OCI-LY3 (cell line): ENCODE results near the gene CDC40.

Source experiments
- H2AFZ ChIP-seq: fragments of 200-600, 300-600 bp; shearing (Covaris generic); 2 replicates; pipeline ENCODE4 v1.6.0; 2014; ENCODE audit warnings: antibody characterized with exemption, low read depth, low read length
- H3K27ac ChIP-seq: fragments of 200-600, 300-600 bp; sonication (generic); 2 replicates; pipeline ENCODE4 v1.5.1; 2014; ENCODE audit warnings: mild to moderate bottlenecking, low read length, moderate library complexity, mixed read lengths
- H3K27me3 ChIP-seq: fragments of 200-600, 300-600 bp; sonication (generic); 2 replicates; pipeline ENCODE4 v1.6.1; 2014; ENCODE audit warnings: low read depth, low read length, mixed read lengths
- H3K36me3 ChIP-seq: fragments of 200-600, 300-600 bp; sonication (generic); replicated peaks from 2 replicates; pipeline ENCODE3; 2014; ENCODE audit warnings: low read depth, low read length, mixed read lengths
- H3K4me1 ChIP-seq: fragments of 300-600, 200-600 bp; sonication (generic); 2 replicates; pipeline ENCODE4 v1.6.1; 2014; ENCODE audit warnings: low read length, mixed read lengths
- H3K4me2 ChIP-seq: fragments of 200-600, 300-600 bp; sonication (generic); 2 replicates; pipeline ENCODE4 v1.6.1; 2014; ENCODE audit warnings: low read length, mixed read lengths
- H3K4me3 ChIP-seq: fragments of 300-600, 200-600 bp; sonication (generic); 2 replicates; pipeline ENCODE4 v1.5.1; 2014; ENCODE audit warnings: antibody characterized with exemption, mild to moderate bottlenecking, low read length, moderate library complexity
- H3K79me2 ChIP-seq: fragments of 300-600, 200-600 bp; shearing (Covaris generic); 2 replicates; pipeline ENCODE4 v1.6.1; 2014; ENCODE audit warnings: mild to moderate bottlenecking, low read length, mixed read lengths
- H3K9ac ChIP-seq: fragments of 300-600, 200-600 bp; shearing (Covaris generic); 2 replicates; pipeline ENCODE4 v1.6.0; 2014; ENCODE audit warnings: mild to moderate bottlenecking, low read length, moderate library complexity
- H3K9me3 ChIP-seq: fragments of 200-600, 300-600 bp; shearing (Covaris generic); 2 replicates; pipeline ENCODE4 v1.6.1; 2014; ENCODE audit warnings: low read length, mixed read lengths; ENCODE audit not compliant: insufficient read depth
- H4K20me1 ChIP-seq: fragments of 200-600, 300-600 bp; sonication (generic); 2 replicates; pipeline ENCODE4 v1.6.1; 2016; ENCODE audit warnings: low read length, mixed read lengths; ENCODE audit not compliant: insufficient read depth
- CTCF ChIP-seq: fragments of 200-600, 300-600 bp; sonication (generic); IDR thresholded peaks from 2 replicates; pipeline ENCODE4 v1.5.1; 2014; ENCODE audit warnings: antibody characterized with exemption, low read length, low read depth
- EZH2phosphoT487 ChIP-seq: fragments of 200-600 bp; shearing (Covaris generic); IDR thresholded peaks from 2 replicates; pipeline ENCODE4 v1.6.1; 2018; ENCODE audit warnings: antibody characterized with exemption, mixed run types, low read depth

The CDC40 gene

DNA sequence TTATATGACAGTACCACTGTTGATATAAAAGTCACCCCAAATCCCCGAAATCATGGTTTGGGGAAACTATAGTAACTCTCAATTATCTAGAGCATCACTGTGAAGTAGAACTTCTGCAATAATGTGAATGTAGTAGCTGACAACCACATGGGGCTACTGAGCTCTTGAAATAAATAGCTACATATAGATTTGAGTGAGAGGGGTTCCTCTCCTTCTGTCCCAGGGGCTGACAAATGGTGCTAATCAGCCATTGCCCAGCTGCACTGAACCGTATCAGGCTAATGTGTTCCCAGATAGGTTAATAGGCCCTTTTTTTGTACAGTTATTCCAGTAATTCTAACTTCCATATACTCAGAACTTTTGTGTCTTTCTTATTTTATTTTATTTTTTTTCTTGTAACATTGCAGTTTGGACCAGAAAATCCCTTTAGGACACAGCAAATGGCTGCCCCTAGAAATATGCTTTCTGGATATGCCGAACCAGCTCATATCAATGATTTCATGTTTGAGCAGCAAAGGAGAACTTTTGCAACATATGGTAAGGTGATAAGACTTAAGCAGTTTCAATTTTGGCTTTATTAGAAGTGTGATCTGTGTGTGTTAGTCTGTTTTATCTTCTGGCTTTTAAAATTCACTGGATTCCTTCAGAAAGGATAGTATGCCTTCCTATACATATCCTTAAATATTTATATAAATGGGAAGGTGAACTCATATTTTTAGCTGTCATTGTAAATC lies 21.1 kb downstream of the CDC40 start:
- H3K4me3 ChIP-seq = no peak overlapping the region
- H3K36me3 ChIP-seq = no peaks in the 10 kb centered on the region
- H2AFZ ChIP-seq = no peak overlapping the region

GRCh38 chr6:110207652-110208051 lies 27.4 kb downstream of the CDC40 start:
- Histone ChIP-seq H3K36me3 (peaks cover 10% of the 10 kb centered on the region), H3K4me2 (no peak overlapping the region), H3K4me3 (no peak overlapping the region), H3K27ac (no peak overlapping the region), H3K9ac (no peak overlapping the region), H2AFZ (no peak overlapping the region), H3K4me1 (peaks cover 21% of the 10 kb centered on the region), H4K20me1 (no peaks in the 10 kb centered on the region), H3K79me2 (no peaks in the 10 kb centered on the region), H3K9me3 (no peaks in the 10 kb centered on the region), H3K27me3 (no peaks in the 10 kb centered on the region)
- no peak for TF ChIP-seq EZH2phosphoT487
- no peak for TF ChIP-seq CTCF

More for the DNA sequence above, 21.1 kb downstream of the CDC40 start:
- no peaks in the 10 kb centered on the region for H3K9me3 ChIP-seq
- H3K4me2 ChIP-seq = no peak overlapping the region
- TF ChIP-seq CTCF (no peak), EZH2phosphoT487 (no peak)
- no peaks in the 10 kb centered on the region for H4K20me1 ChIP-seq
- no peak overlapping the region for H3K27ac ChIP-seq
- H3K9ac ChIP-seq = no peak overlapping the region
- no peaks in the 10 kb centered on the region for H3K27me3 ChIP-seq
- no peaks in the 10 kb centered on the region for H3K79me2 ChIP-seq
- H3K4me1 ChIP-seq = peaks cover 17% of the 10 kb centered on the region

DNA sequence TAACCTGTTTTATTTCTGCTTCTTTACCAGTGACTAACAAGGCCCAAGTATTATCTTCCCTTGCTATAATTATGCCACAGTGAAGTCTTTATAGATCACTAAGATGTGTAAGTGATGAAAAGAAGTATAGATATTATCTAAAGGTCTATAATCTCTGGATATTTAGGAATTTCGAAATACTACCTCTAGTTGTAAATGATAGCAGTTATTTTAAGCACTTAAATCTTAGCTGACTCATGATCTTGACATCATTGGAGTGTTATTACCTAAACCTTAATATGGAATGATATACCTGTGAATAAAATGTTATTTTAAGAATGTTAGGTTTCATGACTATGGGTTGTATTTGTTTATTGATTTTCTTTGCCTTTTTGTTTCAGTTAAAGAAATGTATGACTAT lies 31.5 kb downstream of the CDC40 start:
- TF ChIP-seq CTCF = no peak
- no peak for TF ChIP-seq EZH2phosphoT487
- Histone ChIP-seq H3K36me3 (peaks cover 13% of the 10 kb centered on the region), H3K9ac (no peak overlapping the region), H2AFZ (no peak overlapping the region), H3K9me3 (no peaks in the 10 kb centered on the region), H3K4me1 (peaks cover 4% of the 10 kb centered on the region), H4K20me1 (no peaks in the 10 kb centered on the region), H3K27ac (no peak overlapping the region), H3K79me2 (no peaks in the 10 kb centered on the region), H3K4me3 (no peak overlapping the region), H3K4me2 (no peak overlapping the region), H3K27me3 (no peaks in the 10 kb centered on the region)

- Histone ChIP-seq H3K4me1 (peaks cover 4% of the 10 kb centered on the region; the same call in 1 of the 2 replicates), H4K20me1 (no peaks in the 10 kb centered on the region), H3K79me2 (no peaks in the 10 kb centered on the region), H3K4me3 (no peak overlapping the region), H3K9ac (no peak overlapping the region), H3K27me3 (no peaks in the 10 kb centered on the region), H3K27ac (no peak overlapping the region), H3K36me3 (peaks cover 7% of the 10 kb centered on the region), H3K9me3 (no peaks in the 10 kb centered on the region), H3K4me2 (no peak overlapping the region), H2AFZ (no peak overlapping the region)
- TF ChIP-seq EZH2phosphoT487 = no peak
- TF ChIP-seq CTCF = no peak
Observed at GRCh38 chr6:110214338-110214737, 34.1 kb downstream of the CDC40 start.
